Measurements from ENCODE around the gene CDKN2C.
A peak's percentile ranks its signal among the peaks of the same experiment; 100 is the strongest.

CDKN2C gene

DNA sequence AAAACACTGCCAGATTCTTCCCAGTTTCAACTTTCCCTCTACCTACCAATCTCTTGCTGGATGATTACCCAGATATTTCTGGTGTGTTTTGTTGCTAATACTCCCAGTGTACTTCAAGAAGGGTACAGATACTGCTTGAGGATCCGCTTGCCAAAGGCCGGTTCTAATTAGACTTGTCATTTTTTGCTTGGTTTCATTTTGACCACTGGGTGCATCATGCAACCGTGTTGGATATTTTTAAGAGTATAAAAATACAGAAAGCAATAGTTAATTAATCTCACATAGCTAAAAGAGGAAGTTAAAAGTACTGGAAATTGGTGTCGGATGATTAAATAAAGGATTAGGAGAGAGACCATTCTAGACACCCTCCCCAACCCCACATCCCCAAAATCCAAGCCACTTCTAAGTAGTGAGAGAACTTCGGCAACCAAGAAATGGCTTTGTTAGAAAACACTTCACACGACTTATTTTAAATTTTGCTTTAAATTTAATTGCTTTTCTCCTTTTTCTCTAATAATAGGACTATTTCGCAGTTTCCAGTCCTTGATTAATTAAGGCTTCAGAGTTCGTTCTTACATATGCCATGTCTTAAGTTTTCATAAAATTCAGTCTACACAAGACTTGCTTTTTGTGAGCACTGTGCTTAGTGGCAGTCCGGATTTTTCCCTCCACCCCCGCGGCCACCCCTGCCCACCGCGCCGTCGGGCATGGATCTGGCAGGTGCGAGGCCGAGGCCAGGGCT is 2.5 kb upstream of the CDKN2C start:
- Histone ChIP-seq H3K27me3 (ENCODE audit: control insufficient read depth, insufficient read depth, low read length) (no peaks in the 10 kb centered on the region), H3K36me3 (ENCODE audit: insufficient read depth, low read length) (no peaks in the 10 kb centered on the region), H3K9ac (ENCODE audit: low read depth, low read length) (peak overlapping the region; percentile 91), H3K4me1 (ENCODE audit: control insufficient read depth, insufficient read depth, low read length) (peaks cover 7% of the 10 kb centered on the region), H3K4me2 (ENCODE audit: low read length) (peak overlapping the region; percentile 97), H3K4me3 (ENCODE audit: low read length) (peak overlapping the region; percentile 87), H3K9me3 (replicated peaks; ENCODE audit: low read length) (no peaks in the 10 kb centered on the region)

DNA sequence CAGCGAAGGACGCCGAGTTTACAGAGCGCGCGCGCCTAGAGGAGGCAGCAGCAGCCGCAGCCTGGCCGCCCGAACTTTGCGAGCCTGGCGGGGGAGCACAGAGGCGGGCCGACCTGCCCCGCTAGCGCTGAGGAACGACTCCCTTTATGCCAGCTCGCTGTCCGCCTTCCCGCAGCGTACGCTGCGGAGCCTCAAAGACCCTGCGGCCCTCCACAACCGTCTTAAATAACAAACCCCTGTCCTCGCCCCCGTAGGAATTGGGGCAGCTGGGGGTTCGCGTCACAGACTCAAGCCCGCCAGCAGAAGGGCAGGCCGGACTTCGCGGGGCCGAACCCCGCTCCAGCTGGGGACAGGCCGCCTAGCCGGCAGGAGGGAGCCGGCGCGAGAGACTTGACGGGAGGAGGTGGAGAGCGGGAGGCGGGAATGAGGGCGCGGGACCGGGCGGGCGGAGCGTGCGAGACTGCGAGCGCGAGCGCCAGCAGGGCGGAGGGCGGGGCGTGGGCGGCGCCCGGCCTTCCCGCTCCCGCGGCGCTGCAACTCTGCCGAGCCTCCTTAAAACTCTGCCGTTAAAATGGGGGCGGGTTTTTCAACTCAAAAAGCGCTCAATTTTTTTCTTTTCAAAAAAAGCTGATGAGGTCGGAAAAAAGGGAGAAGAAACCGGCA is 1.8 kb upstream of the CDKN2C start:
- H3K9me3 ChIP-seq (replicated peaks; ENCODE audit: low read length) = no peaks in the 10 kb centered on the region
- peak overlapping the region; percentile 87 for H3K4me3 ChIP-seq (ENCODE audit: low read length)
- peak overlapping the region; percentile 91 for H3K9ac ChIP-seq (ENCODE audit: low read depth, low read length)

DNA sequence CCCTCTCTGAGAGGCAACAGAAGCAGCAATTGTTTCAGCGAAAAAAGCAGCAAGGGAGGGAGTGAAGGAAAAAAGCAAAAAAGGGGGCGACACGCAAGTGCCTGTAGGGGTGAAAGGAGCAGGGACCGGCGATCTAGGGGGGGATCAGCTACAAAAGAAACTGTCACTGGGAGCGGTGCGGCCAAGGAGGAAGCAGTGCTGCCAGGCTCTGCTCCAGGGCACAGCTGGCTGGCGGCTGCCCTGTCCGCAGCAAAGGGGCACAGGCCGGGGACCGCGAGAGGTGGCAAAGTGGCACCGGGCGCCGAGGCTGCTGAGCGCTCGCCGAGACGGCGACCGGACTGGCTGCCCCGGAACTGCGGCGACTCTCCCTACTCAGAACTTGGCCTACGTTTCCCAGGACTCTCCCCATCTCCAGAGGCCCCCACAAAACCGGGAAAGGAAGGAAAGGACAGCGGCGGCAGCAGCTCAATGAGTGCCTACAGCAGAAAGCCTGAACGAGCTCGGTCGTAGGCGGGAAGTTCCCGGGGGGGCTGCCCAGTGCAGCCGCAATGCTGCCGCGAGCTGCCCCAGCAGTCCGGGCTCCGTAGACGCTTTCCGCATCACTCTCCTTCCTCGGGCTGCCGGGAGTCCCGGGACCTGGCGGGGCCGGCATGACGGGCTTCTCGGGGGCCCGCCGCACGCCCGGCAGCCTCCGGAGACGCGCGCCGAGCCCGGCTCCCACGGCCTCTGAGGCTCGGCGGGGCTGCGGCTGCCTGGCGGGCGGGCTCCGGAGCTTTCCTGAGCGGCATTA is 1.0 kb upstream of the CDKN2C start:
- Histone ChIP-seq H3K4me3 (ENCODE audit: low read length) (peak overlapping the region; percentile 87), H3K9me3 (replicated peaks; ENCODE audit: low read length) (no peaks in the 10 kb centered on the region), H3K4me1 (ENCODE audit: control insufficient read depth, insufficient read depth, low read length) (peaks cover 11% of the 10 kb centered on the region), H3K27me3 (ENCODE audit: control insufficient read depth, insufficient read depth, low read length) (no peaks in the 10 kb centered on the region), H3K4me2 (ENCODE audit: low read length) (peak overlapping the region; percentile 97), H3K36me3 (ENCODE audit: insufficient read depth, low read length) (no peaks in the 10 kb centered on the region), H3K9ac (ENCODE audit: low read depth, low read length) (peak overlapping the region; percentile 91)

More for the DNA sequence above, 1.8 kb upstream of the CDKN2C start:
- Histone ChIP-seq H3K27me3 (ENCODE audit: control insufficient read depth, insufficient read depth, low read length) (no peaks in the 10 kb centered on the region), H3K4me2 (ENCODE audit: low read length) (peak overlapping the region; percentile 97), H3K4me1 (ENCODE audit: control insufficient read depth, insufficient read depth, low read length) (peaks cover 11% of the 10 kb centered on the region), H3K36me3 (ENCODE audit: insufficient read depth, low read length) (no peaks in the 10 kb centered on the region)

DNA sequence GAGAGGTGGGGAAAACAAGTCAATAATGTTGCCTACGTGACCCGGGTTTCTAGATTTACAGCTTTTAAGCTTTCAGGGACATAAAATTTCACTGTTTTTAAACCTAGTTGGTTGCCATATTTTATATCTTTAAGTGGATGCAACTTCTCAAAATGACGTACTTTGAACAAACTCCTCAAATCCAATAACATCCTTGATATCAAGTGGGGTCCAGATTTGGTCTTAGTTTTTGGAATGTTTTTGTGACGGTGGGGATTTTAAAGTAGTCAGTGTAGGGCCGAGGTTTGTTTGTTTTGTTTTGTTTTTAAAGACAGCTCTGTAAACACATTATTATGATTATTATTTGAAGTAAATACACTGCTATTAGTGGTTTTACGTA is 453 bp downstream of the CDKN2C start:
- Histone ChIP-seq H3K4me2 (ENCODE audit: low read length) (peak overlapping the region; percentile 97), H3K36me3 (ENCODE audit: insufficient read depth, low read length) (no peaks in the 10 kb centered on the region), H3K9me3 (replicated peaks; ENCODE audit: low read length) (no peaks in the 10 kb centered on the region), H3K9ac (ENCODE audit: low read depth, low read length) (peak overlapping the region; percentile 91), H3K27me3 (ENCODE audit: control insufficient read depth, insufficient read depth, low read length) (no peaks in the 10 kb centered on the region), H3K4me3 (ENCODE audit: low read length) (peak overlapping the region; percentile 87), H3K4me1 (ENCODE audit: control insufficient read depth, insufficient read depth, low read length) (peaks cover 20% of the 10 kb centered on the region)

DNA sequence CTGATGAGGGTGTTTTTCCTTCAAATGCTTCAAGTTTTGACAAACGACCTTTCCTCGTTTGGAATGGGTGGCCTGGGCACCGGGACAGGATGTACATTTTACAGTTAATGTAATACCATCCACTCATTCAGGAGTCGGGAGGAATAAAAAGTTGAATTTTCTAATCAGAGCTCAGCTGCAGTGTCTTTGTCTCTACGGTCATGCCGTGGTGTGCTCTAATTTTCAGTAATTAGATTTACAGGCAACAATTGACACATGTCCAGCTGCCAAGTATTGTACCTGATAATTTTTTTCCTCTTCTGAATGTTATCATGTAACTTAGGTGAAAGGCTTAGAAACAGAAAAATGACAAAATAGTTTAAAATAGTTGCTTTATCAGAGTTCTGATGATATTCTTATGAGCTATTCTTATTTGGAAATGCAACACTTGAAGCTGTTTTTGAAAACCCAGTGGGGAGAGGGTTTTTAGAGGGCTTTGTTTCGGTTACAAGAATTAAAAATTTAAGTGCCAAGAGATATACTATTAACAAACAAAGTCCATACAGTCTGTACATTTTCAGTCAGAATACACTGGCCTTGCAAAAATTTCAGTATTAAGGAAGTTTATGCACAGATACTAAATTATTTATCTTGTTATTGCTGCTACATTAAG is 1.0 kb downstream of the CDKN2C start:
- Histone ChIP-seq H3K4me3 (ENCODE audit: low read length) (peak overlapping the region; percentile 87), H3K36me3 (ENCODE audit: insufficient read depth, low read length) (no peaks in the 10 kb centered on the region), H3K9ac (ENCODE audit: low read depth, low read length) (peak overlapping the region; percentile 91), H3K4me2 (ENCODE audit: low read length) (peak overlapping the region; percentile 97), H3K27me3 (ENCODE audit: control insufficient read depth, insufficient read depth, low read length) (no peaks in the 10 kb centered on the region), H3K4me1 (ENCODE audit: control insufficient read depth, insufficient read depth, low read length) (peaks cover 22% of the 10 kb centered on the region), H3K9me3 (replicated peaks; ENCODE audit: low read length) (no peaks in the 10 kb centered on the region)

DNA sequence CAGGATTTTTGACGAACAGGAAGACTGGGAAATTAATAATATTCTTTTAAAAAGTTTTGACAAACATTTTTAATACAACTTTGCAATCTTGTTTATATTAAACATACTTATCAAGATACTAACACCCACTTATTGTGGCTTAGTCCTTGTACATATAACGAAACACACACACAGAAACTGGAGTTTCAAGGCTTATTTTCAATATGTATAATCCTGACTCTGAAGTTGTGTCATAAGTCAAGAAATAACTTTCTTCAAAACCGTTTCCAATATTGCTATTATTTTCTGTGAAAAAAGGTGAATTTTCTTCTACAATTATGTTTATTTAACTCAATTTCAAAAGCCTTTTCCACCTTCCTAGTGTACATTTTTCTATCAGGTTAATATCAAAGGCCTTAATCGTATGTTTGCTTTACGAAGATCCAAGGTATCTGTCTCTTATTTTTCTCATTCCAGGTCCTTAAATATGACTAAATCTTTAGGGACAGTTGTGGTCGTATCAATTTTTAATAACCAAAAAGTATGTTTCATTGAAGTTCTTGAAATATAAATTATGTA is 1.8 kb downstream of the CDKN2C start:
- H3K9me3 ChIP-seq (replicated peaks; ENCODE audit: low read length) = no peaks in the 10 kb centered on the region
- peak overlapping the region; percentile 97 for H3K4me2 ChIP-seq (ENCODE audit: low read length)
- H3K9ac ChIP-seq (ENCODE audit: low read depth, low read length) = peak overlapping the region; percentile 91
- no peaks in the 10 kb centered on the region for H3K27me3 ChIP-seq (ENCODE audit: control insufficient read depth, insufficient read depth, low read length)
- H3K4me1 ChIP-seq (ENCODE audit: control insufficient read depth, insufficient read depth, low read length) = peaks cover 28% of the 10 kb centered on the region
- no peaks in the 10 kb centered on the region for H3K36me3 ChIP-seq (ENCODE audit: insufficient read depth, low read length)
- peak overlapping the region; percentile 87 for H3K4me3 ChIP-seq (ENCODE audit: low read length)

DNA sequence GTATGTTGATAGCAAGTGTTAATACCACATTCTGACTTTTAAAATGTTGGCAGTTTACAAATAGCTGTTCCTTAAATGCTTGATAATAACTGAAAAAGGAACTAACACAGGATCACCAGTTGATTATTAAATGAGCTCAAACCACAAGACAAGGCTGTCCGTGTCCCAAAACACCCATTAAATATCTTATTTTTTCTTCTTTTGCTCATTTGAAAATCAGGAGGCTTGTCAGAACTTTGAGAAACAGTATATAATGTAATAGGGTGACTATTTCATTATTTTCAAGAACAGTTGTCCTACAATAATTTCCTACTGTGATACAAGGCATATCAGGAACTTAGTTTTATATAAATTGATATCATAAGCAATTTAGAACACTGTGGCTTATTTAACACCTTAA is 2.7 kb downstream of the CDKN2C start:
- Histone ChIP-seq H3K9me3 (replicated peaks; ENCODE audit: low read length) (no peaks in the 10 kb centered on the region), H3K4me3 (ENCODE audit: low read length) (peak overlapping the region; percentile 87), H3K4me2 (ENCODE audit: low read length) (peak overlapping the region; percentile 97), H3K9ac (ENCODE audit: low read depth, low read length) (peak overlapping the region; percentile 91), H3K4me1 (ENCODE audit: control insufficient read depth, insufficient read depth, low read length) (peaks cover 26% of the 10 kb centered on the region), H3K27me3 (ENCODE audit: control insufficient read depth, insufficient read depth, low read length) (no peaks in the 10 kb centered on the region), H3K36me3 (ENCODE audit: insufficient read depth, low read length) (no peaks in the 10 kb centered on the region)

DNA sequence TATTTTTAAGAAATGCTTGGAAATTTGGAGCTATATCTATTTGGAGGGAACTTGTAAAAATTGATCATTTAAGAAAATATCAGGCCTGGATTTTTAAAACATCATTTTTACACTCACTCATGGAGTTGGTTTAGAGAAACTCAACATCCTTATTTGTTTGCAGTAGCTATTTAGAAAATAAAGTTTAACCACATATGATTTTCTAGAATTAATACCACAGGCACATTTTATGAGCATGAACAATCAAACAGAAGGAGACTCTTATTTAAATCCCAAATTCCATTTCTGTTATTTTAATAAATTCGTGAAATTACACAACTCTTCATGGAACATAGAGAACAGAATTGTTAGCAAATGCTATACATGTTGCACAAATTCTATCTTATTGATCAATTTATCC is 3.2 kb downstream of the CDKN2C start:
- H3K36me3 ChIP-seq (ENCODE audit: insufficient read depth, low read length) = no peaks in the 10 kb centered on the region
- peak overlapping the region; percentile 97 for H3K4me2 ChIP-seq (ENCODE audit: low read length)
- peaks cover 26% of the 10 kb centered on the region for H3K4me1 ChIP-seq (ENCODE audit: control insufficient read depth, insufficient read depth, low read length)
- no peaks in the 10 kb centered on the region for H3K27me3 ChIP-seq (ENCODE audit: control insufficient read depth, insufficient read depth, low read length)
- H3K9me3 ChIP-seq (replicated peaks; ENCODE audit: low read length) = no peaks in the 10 kb centered on the region
- H3K9ac ChIP-seq (ENCODE audit: low read depth, low read length) = peak overlapping the region; percentile 91
- H3K4me3 ChIP-seq (ENCODE audit: low read length) = peak overlapping the region; percentile 87

DNA sequence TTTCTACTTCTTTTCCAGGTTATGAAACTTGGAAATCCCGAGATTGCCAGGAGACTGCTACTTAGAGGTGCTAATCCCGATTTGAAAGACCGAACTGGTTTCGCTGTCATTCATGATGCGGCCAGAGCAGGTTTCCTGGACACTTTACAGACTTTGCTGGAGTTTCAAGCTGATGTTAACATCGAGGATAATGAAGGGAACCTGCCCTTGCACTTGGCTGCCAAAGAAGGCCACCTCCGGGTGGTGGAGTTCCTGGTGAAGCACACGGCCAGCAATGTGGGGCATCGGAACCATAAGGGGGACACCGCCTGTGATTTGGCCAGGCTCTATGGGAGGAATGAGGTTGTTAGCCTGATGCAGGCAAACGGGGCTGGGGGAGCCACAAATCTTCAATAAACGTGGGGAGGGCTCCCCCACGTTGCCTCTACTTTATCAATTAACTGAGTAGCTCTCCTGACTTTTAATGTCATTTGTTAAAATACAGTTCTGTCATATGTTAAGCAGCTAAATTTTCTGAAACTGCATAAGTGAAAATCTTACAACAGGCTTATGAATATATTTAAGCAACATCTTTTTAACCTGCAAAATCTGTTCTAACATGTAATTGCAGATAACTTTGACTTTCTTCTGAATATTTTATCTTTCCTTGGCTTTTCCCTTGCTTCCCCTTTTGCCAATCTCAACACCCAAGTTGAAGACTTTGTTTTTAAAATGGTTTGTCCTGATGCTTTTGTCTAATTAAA is 4.0 kb downstream of the CDKN2C start:
- Histone ChIP-seq H3K9me3 (replicated peaks; ENCODE audit: low read length) (no peaks in the 10 kb centered on the region), H3K4me3 (ENCODE audit: low read length) (peak overlapping the region; percentile 52), H3K27me3 (ENCODE audit: control insufficient read depth, insufficient read depth, low read length) (no peaks in the 10 kb centered on the region), H3K9ac (ENCODE audit: low read depth, low read length) (peak overlapping the region; percentile 54), H3K4me2 (ENCODE audit: low read length) (peak overlapping the region; percentile 97), H3K4me1 (ENCODE audit: control insufficient read depth, insufficient read depth, low read length) (peaks cover 26% of the 10 kb centered on the region), H3K36me3 (ENCODE audit: insufficient read depth, low read length) (no peaks in the 10 kb centered on the region)

DNA sequence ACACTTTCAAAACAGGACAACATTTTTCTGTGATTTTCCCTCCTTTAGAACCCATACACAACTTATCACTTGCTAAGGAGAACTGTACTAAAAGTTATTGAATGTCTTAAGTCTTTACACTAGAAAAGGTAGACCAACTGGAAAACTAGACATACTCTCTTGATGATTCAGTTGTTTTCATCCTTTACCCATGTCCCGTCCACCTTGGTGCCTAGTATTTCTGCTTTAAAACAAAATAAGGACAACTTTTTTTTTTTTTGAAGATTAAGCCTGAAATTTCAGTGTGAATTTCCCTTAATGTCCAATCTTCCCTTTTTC is 4.5 kb downstream of the CDKN2C start:
- H3K9ac ChIP-seq (ENCODE audit: low read depth, low read length) = peak overlapping the region; percentile 54
- H3K4me1 ChIP-seq (ENCODE audit: control insufficient read depth, insufficient read depth, low read length) = peaks cover 26% of the 10 kb centered on the region
- no peaks in the 10 kb centered on the region for H3K27me3 ChIP-seq (ENCODE audit: control insufficient read depth, insufficient read depth, low read length)
- no peaks in the 10 kb centered on the region for H3K36me3 ChIP-seq (ENCODE audit: insufficient read depth, low read length)
- H3K9me3 ChIP-seq (replicated peaks; ENCODE audit: low read length) = no peaks in the 10 kb centered on the region
- peak overlapping the region; percentile 19 for H3K4me3 ChIP-seq (ENCODE audit: low read length)
- peak overlapping the region; percentile 97 for H3K4me2 ChIP-seq (ENCODE audit: low read length)

All from skeletal muscle satellite cell (primary cell).